ENCODE data around the gene COL13A1. TPM values are rescaled to one million over a fixed set of nuclear protein-coding genes. Genes with fewer than 3 reads are reported as not detected.

COL13A1 gene
- total RNA-seq, 4 donors from 2014 or later = 1.2 to 6.8 (median 3.9) TPM

GRCh38 chr10:69801094-69801433 lies 642 bp upstream of the COL13A1 start:
- no peak for ATAC-seq
- Histone ChIP-seq H3K4me3 (peak overlapping the region in 1 of 2 donors; percentile 58), H3K4me1 (peaks cover 0 to 26% (median 18%) of the 10 kb centered on the region in 3 donors), H3K27me3 (peaks cover 26% of the 10 kb centered on the region), H3K36me3 (no peaks in the 10 kb centered on the region), H3K27ac (peak overlapping the region in 1 of 4 donors; percentile 56), H3K9me3 (peaks cover 0 to 3% (median 0%) of the 10 kb centered on the region in 3 donors)
- TF ChIP-seq EP300 (IDR thresholded peaks at IDR 0.05) (no peak), POLR2AphosphoS5 (IDR thresholded peaks at IDR 0.05) (no peak), POLR2A (IDR thresholded peaks at IDR 0.05) (no peak), CTCF (IDR thresholded peaks at IDR 0.05) (peak in 2 of 4 experiments; percentile 38 to 50)
- WGBS, 2 donors (ENCODE audit: low coverage in 1 of 2) = 50 to 61% methylated on average over 2 to 3 of the region's 8 CpGs

DNA sequence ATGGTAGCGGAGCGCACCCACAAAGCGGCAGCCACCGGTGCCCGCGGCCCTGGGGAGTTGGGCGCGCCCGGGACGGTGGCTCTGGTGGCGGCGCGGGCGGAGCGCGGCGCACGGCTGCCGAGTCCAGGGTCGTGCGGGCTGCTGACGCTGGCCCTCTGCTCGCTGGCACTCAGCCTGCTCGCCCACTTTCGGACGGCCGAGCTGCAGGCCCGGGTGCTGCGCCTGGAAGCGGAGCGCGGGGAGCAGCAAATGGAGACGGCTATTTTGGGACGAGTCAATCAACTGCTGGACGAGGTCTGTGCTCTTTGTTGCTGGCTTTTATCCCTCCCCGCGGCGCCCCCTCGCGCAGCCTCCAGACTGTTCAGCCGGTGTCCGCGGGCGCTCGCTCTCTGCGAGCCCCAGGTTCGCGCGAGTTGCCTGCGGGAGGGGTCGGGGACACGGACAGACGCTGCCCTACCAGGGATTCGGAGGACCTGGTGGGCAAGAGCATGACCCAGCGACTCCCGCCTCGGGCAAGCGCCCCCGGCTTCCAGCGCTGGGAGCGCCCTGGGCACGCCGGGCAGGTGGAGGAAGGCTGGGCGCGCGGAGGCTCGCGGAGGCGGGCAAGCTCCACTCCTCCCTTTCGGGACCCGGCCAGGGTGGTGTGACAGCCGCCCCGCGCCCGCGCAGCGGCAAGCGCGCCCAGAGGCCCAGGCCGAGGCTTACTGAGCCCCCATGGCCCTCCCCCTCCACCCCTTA lies 887 bp downstream of the COL13A1 start:
- Histone ChIP-seq H3K27ac (peak overlapping the region in 1 of 4 donors; percentile 56), H3K4me3 (peak overlapping the region; percentile 15 to 58), H3K9me3 (no peaks in the 10 kb centered on the region), H3K4me1 (peaks cover 0 to 26% (median 18%) of the 10 kb centered on the region in 3 donors), H3K36me3 (no peaks in the 10 kb centered on the region), H3K27me3 (peaks cover 26% of the 10 kb centered on the region)
- peak; percentile 42 for ATAC-seq
- no CpG with 5 or more reads among the region's 80 CpGs for WGBS, 2 donors (ENCODE audit: low coverage in 1 of 2)
- TF ChIP-seq EP300 (IDR thresholded peaks at IDR 0.05) (no peak), CTCF (IDR thresholded peaks at IDR 0.05) (peak in 1 of 4 experiments; percentile 23)

DNA sequence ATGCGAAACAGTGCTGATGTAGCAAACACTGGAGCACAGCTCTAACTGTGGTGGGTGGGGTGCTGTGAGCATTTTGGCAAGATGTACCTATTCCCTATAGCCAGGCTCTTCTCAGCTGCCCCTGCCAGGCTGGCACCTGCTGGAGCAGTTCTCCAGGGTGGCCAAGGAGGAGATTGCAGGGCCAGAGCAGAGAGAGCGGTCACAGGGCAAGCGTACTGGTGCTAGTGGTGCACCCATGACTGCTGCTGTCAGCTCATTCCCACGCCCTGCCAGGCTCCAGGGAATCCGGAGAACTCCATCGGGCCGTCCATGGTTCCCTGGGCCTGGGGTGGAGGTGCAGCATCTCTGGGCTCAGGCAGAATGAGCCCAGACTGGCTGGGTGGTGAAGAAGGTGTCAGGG lies 2.1 kb downstream of the COL13A1 start:
- H3K27me3 ChIP-seq = peaks cover 26% of the 10 kb centered on the region
- no peaks in the 10 kb centered on the region for H3K36me3 ChIP-seq
- no peak overlapping the region for H3K4me3 ChIP-seq
- WGBS, 2 donors (ENCODE audit: low coverage in 1 of 2) = 92 to 100% methylated on average over 1 to 2 of the region's 7 CpGs
- TF ChIP-seq EP300 (IDR thresholded peaks at IDR 0.05) (no peak), POLR2AphosphoS5 (IDR thresholded peaks at IDR 0.05) (no peak), CTCF (IDR thresholded peaks at IDR 0.05) (no peak), POLR2A (IDR thresholded peaks at IDR 0.05) (no peak)
- H3K27ac ChIP-seq = no peak overlapping the region
- H3K9me3 ChIP-seq = no peaks in the 10 kb centered on the region
- peaks cover 0 to 26% (median 18%) of the 10 kb centered on the region in 3 donors for H3K4me1 ChIP-seq
- ATAC-seq = no peak

GRCh38 chr10:69804775-69805174 lies 3.1 kb downstream of the COL13A1 start:
- Histone ChIP-seq H3K4me3 (no peak overlapping the region), H3K9me3 (no peaks in the 10 kb centered on the region), H3K36me3 (no peaks in the 10 kb centered on the region), H3K27me3 (peaks cover 26% of the 10 kb centered on the region), H3K27ac (no peak overlapping the region), H3K4me1 (peaks cover 0 to 26% (median 18%) of the 10 kb centered on the region in 3 donors)
- WGBS, 2 donors (ENCODE audit: low coverage in 1 of 2) = 70 to 93% methylated on average over 4 to 6 of the region's 6 CpGs
- no peak for ATAC-seq
- TF ChIP-seq CTCF (IDR thresholded peaks at IDR 0.05) (no peak), POLR2AphosphoS5 (IDR thresholded peaks at IDR 0.05) (no peak), EP300 (IDR thresholded peaks at IDR 0.05) (no peak), POLR2A (IDR thresholded peaks at IDR 0.05) (no peak)

GRCh38 chr10:69807122-69807521 lies 5.4 kb downstream of the COL13A1 start:
- Histone ChIP-seq H3K9me3 (no peaks in the 10 kb centered on the region), H3K27me3 (peaks cover 16% of the 10 kb centered on the region), H3K27ac (no peak overlapping the region), H3K4me1 (peaks cover 0 to 12% (median 9%) of the 10 kb centered on the region in 3 donors), H3K4me3 (no peak overlapping the region), H3K36me3 (no peaks in the 10 kb centered on the region)
- WGBS, 2 donors (ENCODE audit: low coverage in 1 of 2) = 50 to 68% methylated on average over 1 to 2 of the region's 2 CpGs
- ATAC-seq = no peak
- TF ChIP-seq EP300 (IDR thresholded peaks at IDR 0.05) = no peak
